GM19372 (cell line): Measurements from ENCODE around the gene PPFIBP1.

ENCODE experiments used
- ATAC-seq: cut with Tn5 transposase; IDR thresholded peaks from one replicate; pipeline ENCODE4 v1.9.1; 2021; ENCODE audit warnings: mild to moderate bottlenecking, low read depth, moderate library complexity; ENCODE audit not compliant: unreplicated experiment

Gene PPFIBP1

DNA sequence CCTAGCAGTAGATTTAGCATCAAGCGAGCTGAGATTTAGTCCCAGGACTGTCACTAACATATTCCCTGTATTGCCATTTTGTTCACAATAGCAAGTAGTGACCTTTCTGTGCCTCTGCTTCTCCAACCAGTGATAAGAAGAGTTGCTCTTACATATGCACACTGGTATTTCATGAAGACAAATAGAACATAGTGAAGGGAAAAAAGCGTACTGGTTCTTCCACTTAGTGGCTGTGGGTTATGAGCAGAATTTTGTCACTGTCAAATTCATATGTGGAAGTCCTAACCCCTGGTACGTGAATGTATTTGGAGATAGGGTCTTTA, 12.3 kb upstream of the PPFIBP1 start:
- no peak for ATAC-seq

DNA sequence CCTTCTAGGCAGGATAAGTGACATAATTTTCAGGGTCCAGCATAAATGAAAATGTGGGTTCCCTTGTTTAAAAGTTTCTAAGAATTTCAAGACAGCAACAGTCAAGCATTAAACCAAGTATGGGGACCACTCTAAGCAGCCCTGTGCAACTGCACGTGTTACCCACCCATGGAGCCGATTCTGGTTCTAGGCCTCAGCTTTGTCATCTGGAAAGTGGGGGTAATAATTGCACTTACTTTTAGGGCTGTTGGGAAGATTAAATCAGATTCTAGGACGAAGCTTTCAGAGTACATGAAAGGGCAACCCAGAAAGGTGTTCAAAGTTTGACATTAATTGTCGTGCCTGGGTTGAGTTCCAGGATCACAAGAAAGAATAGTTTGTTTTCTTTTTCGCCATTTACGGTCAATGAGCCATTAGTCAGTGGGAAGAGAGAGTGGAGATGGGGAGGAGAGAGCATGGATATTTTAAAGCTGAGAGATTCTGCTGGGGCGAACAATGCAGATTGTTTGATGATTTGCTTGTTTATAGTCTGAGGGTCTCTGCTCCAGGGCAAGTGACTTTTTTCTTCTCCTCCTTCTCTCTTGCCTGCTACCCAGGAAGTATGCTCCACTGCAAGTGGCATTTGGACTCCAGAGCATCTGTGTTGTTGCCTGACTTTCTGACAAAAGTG, 10.7 kb upstream of the PPFIBP1 start:
- ATAC-seq, result no peak

- ATAC-seq, result no peak
These were observed 8.3 kb upstream of the PPFIBP1 start for GRCh38 chr12:27515671-27516070.

DNA sequence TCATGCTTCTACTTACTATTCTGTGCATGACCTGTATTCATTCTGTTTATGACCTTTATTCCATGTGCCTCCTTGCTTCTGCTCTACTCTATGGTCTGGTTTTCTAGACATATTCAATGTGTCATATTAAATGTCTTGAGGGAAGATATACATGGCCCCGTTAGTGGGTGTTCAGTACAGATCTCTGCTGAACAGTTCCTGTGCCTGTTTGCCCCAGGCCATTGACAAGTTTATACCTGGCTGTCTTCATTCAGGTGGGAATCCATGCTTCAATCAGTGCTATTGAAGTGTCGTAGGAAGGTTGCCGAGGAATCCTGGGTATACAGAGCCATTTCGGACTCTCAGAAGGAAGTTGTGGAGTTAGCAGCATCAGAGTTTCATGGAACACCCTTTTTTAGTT, 7.4 kb upstream of the PPFIBP1 start:
- no peak for ATAC-seq

- ATAC-seq, result no peak
These were observed 6.5 kb upstream of the PPFIBP1 start for GRCh38 chr12:27517546-27517945.

GRCh38 chr12:27517961-27518665, 5.9 kb upstream of the PPFIBP1 start:
- no peak for ATAC-seq

GRCh38 chr12:27521066-27521465, 2.9 kb upstream of the PPFIBP1 start:
- no peak for ATAC-seq

- no peak for ATAC-seq
These were observed 2.0 kb upstream of the PPFIBP1 start for GRCh38 chr12:27521981-27522380.

- ATAC-seq, result peak; percentile 18
These were observed 733 bp upstream of the PPFIBP1 start for GRCh38 chr12:27523305-27523641.

DNA sequence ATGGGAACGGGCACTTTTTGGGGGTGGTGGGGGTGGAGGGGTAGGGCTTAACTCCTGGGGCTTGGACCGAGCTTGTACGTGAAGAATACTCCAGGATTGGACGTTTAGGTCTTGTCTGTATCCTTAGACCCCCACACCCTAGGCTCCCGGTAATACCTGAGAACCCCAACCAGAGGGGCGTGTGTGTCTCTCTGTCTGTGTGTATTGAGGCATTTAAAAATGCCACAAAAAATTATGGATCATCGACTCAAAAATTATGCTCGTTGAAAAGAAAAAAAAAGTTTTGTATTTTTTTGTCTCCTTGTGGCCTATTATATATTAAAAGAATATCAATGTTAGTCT, 459 bp downstream of the PPFIBP1 start:
- no peak for ATAC-seq

GRCh38 chr12:27524839-27525753, 1.1 kb downstream of the PPFIBP1 start:
- ATAC-seq, result no peak

DNA sequence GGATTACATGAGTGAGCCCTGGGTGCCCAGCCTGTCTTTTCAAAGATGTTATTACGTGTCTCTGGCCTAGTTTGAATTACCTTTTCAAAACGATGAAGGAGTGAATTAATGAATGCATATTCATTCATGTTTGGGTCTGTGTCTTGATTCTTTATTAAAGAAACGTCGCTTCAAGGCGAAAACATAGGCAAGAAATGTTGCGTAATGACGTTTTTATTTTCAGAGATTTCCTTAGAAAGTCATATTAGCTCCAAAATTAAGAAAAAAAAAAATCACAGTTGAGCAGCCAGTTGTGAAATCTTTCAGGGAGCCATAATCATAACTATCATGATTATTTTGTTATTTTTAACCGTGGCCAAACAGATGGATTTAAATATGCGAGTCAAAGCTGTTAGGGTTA, 3.5 kb downstream of the PPFIBP1 start:
- no peak for ATAC-seq

GRCh38 chr12:27528788-27529187, 4.8 kb downstream of the PPFIBP1 start:
- ATAC-seq, result no peak

DNA sequence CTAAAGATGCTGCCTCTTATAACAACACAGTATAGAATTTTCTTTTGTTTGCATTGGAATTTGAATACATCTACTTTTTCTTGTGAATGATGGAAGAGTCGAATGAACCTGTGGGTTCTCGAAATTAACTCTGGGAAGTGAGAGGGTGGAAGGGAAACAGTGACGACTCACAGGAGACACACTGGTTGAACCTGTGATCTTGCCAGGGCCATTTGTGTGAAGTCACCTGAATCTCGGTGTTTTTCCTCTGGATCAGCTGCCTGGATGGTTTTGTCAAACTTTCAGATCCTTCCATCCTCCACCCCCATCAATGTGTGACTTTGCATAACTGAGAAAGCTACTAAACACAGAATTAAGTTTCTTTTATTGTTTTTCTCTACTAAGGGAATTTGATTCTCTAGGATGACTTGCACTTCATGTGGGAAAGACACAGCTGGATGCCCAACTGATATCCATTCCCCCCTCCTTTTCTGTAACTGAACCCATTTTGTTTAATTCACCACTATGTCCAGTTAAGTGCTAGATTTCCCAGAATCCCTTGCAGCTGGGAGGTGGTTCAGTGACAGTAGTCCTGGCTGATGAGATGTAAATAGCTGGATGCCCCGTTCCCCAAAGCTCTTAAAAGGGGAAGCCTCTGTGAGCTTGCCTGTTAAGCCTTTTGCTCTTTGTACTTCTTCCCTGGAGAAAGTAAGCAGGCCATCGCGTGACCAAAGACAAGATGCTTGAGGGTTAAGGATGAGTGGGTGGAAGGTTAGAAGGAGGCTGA, 6.3 kb downstream of the PPFIBP1 start:
- ATAC-seq, result no peak

DNA sequence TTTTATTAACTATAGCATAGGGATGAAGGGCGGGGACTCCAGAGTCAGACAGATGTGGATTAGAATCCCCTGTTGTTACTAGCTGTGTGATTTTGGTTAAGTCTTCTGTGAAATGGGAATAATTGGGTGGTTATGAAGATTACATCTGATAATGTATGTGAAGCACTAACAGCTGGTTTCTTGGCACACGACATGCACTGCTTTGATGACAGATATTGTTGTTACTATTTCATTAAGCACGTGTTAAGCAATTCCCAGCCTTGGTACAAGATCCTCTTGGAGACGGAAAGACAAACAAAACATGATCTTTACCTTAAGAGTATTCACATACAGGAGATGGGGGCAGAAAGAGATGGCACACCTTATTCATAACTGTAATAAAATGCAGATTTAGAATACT, 7.9 kb downstream of the PPFIBP1 start:
- no peak for ATAC-seq

GRCh38 chr12:27534060-27534764, 10.2 kb downstream of the PPFIBP1 start:
- peak; percentile 57 for ATAC-seq

DNA sequence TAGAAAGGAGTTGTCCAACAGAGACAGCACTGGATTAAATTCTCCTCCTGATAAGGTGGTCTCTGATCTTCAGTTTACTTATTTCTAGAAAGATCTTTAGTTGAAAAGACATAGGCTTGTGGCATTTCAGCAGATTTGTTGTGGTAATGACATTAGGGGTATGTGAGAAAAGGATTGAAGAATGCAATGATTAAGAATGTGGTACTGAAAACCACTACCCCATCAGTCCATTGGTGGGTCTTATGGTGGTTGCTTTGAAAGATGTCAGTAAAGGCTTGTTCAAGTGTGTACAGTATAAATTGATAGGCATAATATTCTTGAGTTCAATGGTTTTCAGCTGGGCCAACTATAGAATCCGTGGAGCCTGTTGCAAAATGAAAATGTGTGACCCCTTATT, 10.8 kb downstream of the PPFIBP1 start:
- peak; percentile 13 for ATAC-seq

DNA sequence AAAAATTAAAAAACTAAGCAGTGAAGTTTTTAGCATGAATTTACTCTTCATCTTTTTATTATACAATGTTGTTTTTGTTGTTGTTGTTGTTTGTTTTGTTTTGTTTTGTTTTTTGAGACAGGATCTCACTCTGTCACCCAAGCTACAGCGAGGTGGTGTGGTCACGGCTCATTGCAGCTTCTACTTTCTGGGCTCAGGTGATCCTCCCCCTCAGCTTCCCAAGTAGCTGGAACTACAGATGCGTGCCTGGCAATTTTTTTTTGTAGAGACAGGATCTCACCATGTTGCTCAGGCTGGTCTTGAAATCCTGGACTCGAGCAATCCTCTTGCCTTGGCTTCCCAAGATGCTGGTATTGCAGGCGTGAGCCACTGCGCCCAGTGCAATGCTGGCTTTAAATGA, 11.3 kb downstream of the PPFIBP1 start:
- ATAC-seq, result no peak

- no peak for ATAC-seq
These were observed 14.1 kb downstream of the PPFIBP1 start for GRCh38 chr12:27537855-27538675.
